ENCODE data around the gene TPI1.

DNA sequence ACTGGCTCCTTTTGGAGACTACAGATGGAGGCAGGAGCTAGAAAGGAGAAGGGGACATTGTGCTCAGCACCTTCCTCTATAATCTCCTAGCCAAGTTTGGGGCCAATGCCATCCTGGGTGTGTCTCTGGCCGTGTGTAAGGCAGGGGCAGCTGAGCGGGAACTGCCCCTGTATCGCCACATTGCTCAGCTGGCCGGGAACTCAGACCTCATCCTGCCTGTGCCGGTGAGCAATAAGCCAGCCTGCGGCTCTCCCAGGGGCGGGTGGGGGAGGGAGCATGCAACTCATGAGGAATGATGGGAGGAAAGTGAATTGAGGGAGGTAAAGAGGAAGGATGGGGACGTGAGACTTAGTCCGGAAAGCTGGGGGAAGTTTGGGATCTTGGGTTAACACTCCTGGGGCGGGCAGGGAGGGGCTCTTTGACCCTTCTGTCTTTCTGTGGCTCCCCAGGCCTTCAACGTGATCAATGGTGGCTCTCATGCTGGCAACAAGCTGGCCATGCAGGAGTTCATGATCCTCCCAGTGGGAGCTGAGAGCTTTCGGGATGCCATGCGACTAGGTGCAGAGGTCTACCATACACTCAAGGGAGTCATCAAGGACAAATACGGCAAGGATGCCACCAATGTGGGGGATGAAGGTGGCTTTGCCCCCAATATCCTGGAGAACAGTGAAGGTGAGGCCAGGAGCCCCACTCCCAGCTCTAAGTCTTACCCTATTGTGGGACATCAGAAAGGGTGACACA lies 50.3 kb downstream of the TPI1 start:
- TF ChIP-seq POLR2AphosphoS5 (IDR thresholded peaks at IDR 0.05; ENCODE audit: borderline replicate concordance, low read depth, low read length): no peak
- no peak for TF ChIP-seq EZH2 (IDR thresholded peaks at IDR 0.05)
- TF ChIP-seq FOXP2 (optimal IDR thresholded peaks at IDR 0.05; ENCODE audit: control extremely low read depth, extremely low read length, insufficient read depth): no peak

Data from SK-N-MC (cell line).